T-cell (primary cell): ENCODE data around the gene FBLN2. TPM values are rescaled to one million over a fixed set of nuclear protein-coding genes. Genes with fewer than 3 reads are reported as not detected.

Source experiments
- ATAC-seq, 4 experiments: fragments of 200-7000 bp in 3 of 4; fragments of 150-1000 bp in 1 of 4; cut with Tn5 transposase; replicated peaks in 1 of 4; 1 replicate in 3 of 4; 2 replicates in 1 of 4; pipeline ENCODE4 v1.10.0; 2021; ENCODE audit warnings: moderate library complexity in 3 of 4, mild to moderate bottlenecking in 2 of 4, moderate number of reproducible peaks in 1 of 4
- CTCF ChIA-PET, 2 donors: fragments of 300-600 bp; sonication (Branson Sonifier 250); formaldehyde crosslinking; loops; one replicate each; lab custom pipeline; 2022; ENCODE audit warnings: antibody characterized with exemption in 2 of 2; lab: Charles Lee
- POLR2A ChIA-PET, 2 donors: fragments of 300-600 bp; sonication (Branson Sonifier 250); formaldehyde crosslinking; loops; one replicate each; lab custom pipeline; 2022; ENCODE audit warnings: antibody characterized with exemption in 2 of 2; lab: Charles Lee
- DNase-seq, 35 experiments: peaks; one replicate each; pipeline versions ENCODE4 v3.0.0 to v3.0.0-alpha.2; 2013 to 2023
- H3K27ac ChIP-seq: one replicate; pipeline ENCODE4 v1.5.1; 2013; ENCODE audit warnings: low read length
- H3K27me3 ChIP-seq, 2 experiments: replicated peaks in 1 of 2; 1 replicate in 1 of 2; 2 replicates in 1 of 2; pipeline versions ENCODE4 v1.6.1 to v1.7.0; 2013; ENCODE audit warnings: low read length in 1 of 2, mixed read lengths in 1 of 2; ENCODE audit not compliant: control insufficient read depth in 2 of 2, insufficient read depth in 2 of 2; ENCODE audit errors: extremely low read depth in 1 of 2
- H3K36me3 ChIP-seq, 2 donors: 1 replicate in 1 of 2; 2 replicates in 1 of 2; pipeline versions ENCODE4 v1.6.1 to v1.7.0; 2013; ENCODE audit warnings: low read length in 1 of 2; ENCODE audit not compliant: control insufficient read depth in 2 of 2, insufficient read depth in 1 of 2; ENCODE audit errors: extremely low read depth in 1 of 2
- H3K4me1 ChIP-seq, 2 experiments: 1 replicate in 1 of 2; 2 replicates in 1 of 2; pipeline versions ENCODE4 v1.6.1 to v1.7.0; 2013; ENCODE audit warnings: low read length in 2 of 2, mixed read lengths in 1 of 2; ENCODE audit not compliant: insufficient read depth in 2 of 2, control insufficient read depth in 1 of 2; ENCODE audit errors: extremely low read depth in 1 of 2
- H3K4me3 ChIP-seq, 2 donors: 1 replicate in 1 of 2; 2 replicates in 1 of 2; pipeline versions ENCODE4 v1.5.1 to v1.7.0; 2013; ENCODE audit warnings: mild to moderate bottlenecking in 2 of 2, low read length in 1 of 2, moderate library complexity in 1 of 2; ENCODE audit not compliant: control insufficient read depth in 1 of 2; ENCODE audit errors: extremely low read depth in 1 of 2
- H3K9me3 ChIP-seq: 2 replicates; pipeline ENCODE4 v1.7.0; 2013
- H3K27ac Mint-ChIP-seq, 2 donors: one replicate each; pipeline ENCODE4 v1.8.0; 2020 to 2021; ENCODE audit warnings: mild to moderate bottlenecking in 2 of 2, mixed read lengths in 2 of 2
- H3K27me3 Mint-ChIP-seq, 2 donors: one replicate each; pipeline ENCODE4 v1.8.0; 2021 to 2022; ENCODE audit warnings: mixed read lengths in 2 of 2
- H3K36me3 Mint-ChIP-seq: one replicate; pipeline ENCODE4 v1.8.0; 2021; ENCODE audit warnings: mixed read lengths
- H3K4me1 Mint-ChIP-seq, 3 donors: one replicate each; pipeline ENCODE4 v1.8.0; 2020 to 2022; ENCODE audit warnings: mixed read lengths in 3 of 3, mild to moderate bottlenecking in 1 of 3
- H3K4me3 Mint-ChIP-seq, 3 donors: one replicate each; pipeline ENCODE4 v1.8.0; 2020 to 2022; ENCODE audit warnings: mild to moderate bottlenecking in 3 of 3, mixed read lengths in 3 of 3, moderate library complexity in 3 of 3
- H3K9me3 Mint-ChIP-seq, 3 donors: one replicate each; pipeline ENCODE4 v1.8.0; 2020 to 2022; ENCODE audit warnings: mixed read lengths in 3 of 3
- WGBS: methylation state at CpG from one replicate; pipeline ENCODE4 v1.1.5; 2013; ENCODE audit warnings: missing lambda C conversion rate; ENCODE audit not compliant: insufficient coverage; 5-methylcytosine and 5-hydroxymethylcytosine counted together
- total RNA-seq, 35 experiments: library from RNA in 6 of 35; stranded (reverse) in 6 of 35; fragments of 120-200 nt in 1 of 35; gene quantifications; one replicate each; pipeline versions ENCODE4 v1.2.1 to v1.2.4 and lab custom pipeline; 2013 to 2026

FBLN2 gene
- total RNA-seq, 5 donors from 2014 or later (not counting 1 experiment from before 2014, with no cell fraction given) = 1.5 to 5.8 (median 2.8) TPM

- no peak for ATAC-seq
- WGBS = 69% methylated on average over 14 of the region's 20 CpGs
- H3K4me1 Mint-ChIP-seq = peaks cover 0 to 13% (median 0%) of the 10 kb centered on the region in 3 donors
- no peaks in the 10 kb centered on the region for H3K36me3 Mint-ChIP-seq
- H3K4me1 ChIP-seq = peaks cover 0 to 6% of the 10 kb centered on the region in 2 experiments
- CTCF ChIA-PET = interaction anchor here in 1 of 2 donors (0.6 kb wide), 2 partner anchors 20 to 604 kb away, joined by 4 to 6 read pairs; no protein-coding TSS in a partner anchor
- H3K9me3 Mint-ChIP-seq = no peaks in the 10 kb centered on the region
- H3K27me3 ChIP-seq = peaks cover 0 to 4% of the 10 kb centered on the region in 2 experiments
- H3K27ac Mint-ChIP-seq = no peak overlapping the region
- peaks cover 0 to 1% of the 10 kb centered on the region in 2 donors for H3K27me3 Mint-ChIP-seq
- H3K27ac ChIP-seq = no peak overlapping the region
- no peak for DNase-seq
- POLR2A ChIA-PET = no interaction called here
- H3K36me3 ChIP-seq = no peaks in the 10 kb centered on the region
- H3K9me3 ChIP-seq = no peaks in the 10 kb centered on the region
- H3K4me3 ChIP-seq = no peak overlapping the region
- H3K4me3 Mint-ChIP-seq = no peak overlapping the region
Observed at GRCh38 chr3:13580256-13581023, 31.5 kb downstream of the FBLN2 start.

DNA sequence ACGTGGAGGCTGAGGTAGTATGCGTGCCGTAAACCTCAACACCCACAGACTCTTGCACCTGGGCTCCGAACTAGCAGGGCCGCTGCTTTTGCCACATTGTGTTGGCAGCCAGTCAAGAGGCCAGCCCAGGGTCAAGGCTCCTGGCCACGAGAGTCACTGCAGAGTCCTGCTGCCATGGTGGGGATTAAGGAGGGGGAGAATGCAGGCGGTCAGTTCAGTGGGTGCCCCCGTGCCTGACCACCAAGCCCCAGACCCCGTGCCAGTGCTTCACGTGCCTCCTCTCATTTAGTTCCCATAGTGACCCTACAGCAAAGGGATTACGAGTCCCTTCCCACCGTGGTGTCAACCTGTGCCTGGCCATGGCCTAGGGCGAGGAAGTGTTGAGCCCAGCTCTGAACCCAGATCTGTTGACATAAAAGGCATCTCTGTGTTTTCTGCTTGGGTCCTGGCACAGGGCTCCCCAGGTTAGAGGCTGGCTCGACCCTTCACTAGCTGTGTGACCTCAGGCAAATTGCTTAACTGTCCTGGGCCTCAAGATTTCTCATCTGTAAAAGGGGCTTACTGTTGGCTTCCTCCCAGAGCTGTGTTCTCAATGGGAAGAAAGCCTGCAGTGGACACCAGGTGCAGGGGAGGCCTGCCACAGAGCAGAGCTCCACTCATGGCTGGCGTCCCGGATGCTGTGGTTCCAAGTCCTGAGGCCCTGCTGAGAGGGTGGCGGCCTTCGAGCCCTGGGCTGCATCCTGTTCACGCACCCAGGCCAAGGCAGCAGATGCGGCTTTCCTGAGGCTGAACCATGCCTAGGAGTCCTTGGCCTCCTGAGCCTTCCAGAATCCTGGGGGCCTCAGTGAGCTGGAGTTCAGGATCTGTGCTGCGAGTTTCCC, 32.8 kb downstream of the FBLN2 start:
- H3K4me3 ChIP-seq = no peak overlapping the region
- ChIA-PET CTCF (no interaction called here), POLR2A (no interaction called here)
- Mint-ChIP-seq H3K27me3 (no peaks in the 10 kb centered on the region), H3K4me1 (peaks cover 0 to 13% (median 0%) of the 10 kb centered on the region in 3 donors), H3K4me3 (no peak overlapping the region), H3K36me3 (no peaks in the 10 kb centered on the region), H3K27ac (no peak overlapping the region), H3K9me3 (no peaks in the 10 kb centered on the region)
- DNase-seq (no peak), ATAC-seq (peak in 2 of 4 experiments; percentile 32 to 55)
- H3K27me3 ChIP-seq = peaks cover 0 to 3% of the 10 kb centered on the region in 2 experiments
- no peaks in the 10 kb centered on the region for H3K9me3 ChIP-seq
- 57% methylated on average over 16 of the region's 21 CpGs for WGBS
- no peaks in the 10 kb centered on the region for H3K36me3 ChIP-seq
- H3K4me1 ChIP-seq = peaks cover 0 to 6% of the 10 kb centered on the region in 2 experiments
- H3K27ac ChIP-seq = no peak overlapping the region

DNA sequence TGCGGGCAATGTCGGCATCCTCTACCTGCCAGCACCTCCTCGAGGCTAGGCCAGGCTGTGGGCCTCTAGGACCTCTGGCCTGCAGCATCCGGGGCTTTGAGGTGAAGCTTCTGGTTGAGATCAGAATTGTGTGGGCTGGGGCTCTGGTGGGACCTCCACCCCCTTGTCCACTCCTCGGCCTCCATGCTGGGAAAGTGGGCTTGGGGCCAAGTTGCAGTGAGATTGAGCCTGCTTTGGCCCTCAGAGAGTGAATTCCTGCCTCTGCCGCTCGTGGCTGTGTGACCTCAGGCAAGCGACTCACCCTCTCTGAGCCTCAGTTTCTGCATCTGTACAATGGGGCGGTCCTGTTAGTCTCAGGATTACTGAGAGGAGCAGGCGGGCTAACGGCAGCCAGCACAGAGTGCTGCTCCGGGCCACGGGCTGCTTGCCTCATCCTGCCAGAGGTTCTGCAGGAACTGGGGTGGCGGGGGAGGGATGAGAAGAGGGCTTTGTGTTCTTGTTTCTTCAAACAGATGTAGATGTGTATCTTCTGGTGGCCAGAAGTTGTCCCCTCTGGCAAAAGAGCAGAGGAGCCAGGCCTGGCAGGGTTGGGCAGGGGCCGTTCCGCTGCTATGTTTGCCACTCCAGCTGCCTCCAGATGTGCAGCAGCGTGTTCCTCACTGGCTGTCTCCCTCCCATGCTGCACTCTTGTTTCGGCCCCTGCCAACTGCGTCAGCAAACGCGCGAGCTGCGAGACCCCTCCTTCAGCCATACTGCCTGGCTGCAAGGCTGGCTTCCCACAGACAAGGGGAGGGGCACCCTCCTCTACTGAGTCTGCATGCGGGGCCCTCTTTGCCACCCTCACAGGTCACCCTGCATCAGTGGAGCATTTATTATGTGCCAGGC, 33.7 kb downstream of the FBLN2 start:
- WGBS = 85% methylated on average over 22 of the region's 24 CpGs
- Histone ChIP-seq H3K27me3 (peaks cover 0 to 3% of the 10 kb centered on the region in 2 experiments), H3K9me3 (no peaks in the 10 kb centered on the region), H3K4me1 (peaks cover 0 to 6% of the 10 kb centered on the region in 2 experiments), H3K4me3 (no peak overlapping the region), H3K27ac (no peak overlapping the region), H3K36me3 (no peaks in the 10 kb centered on the region)
- Mint-ChIP-seq H3K27ac (no peak overlapping the region), H3K36me3 (no peaks in the 10 kb centered on the region), H3K9me3 (no peaks in the 10 kb centered on the region), H3K4me1 (peaks cover 0 to 13% (median 0%) of the 10 kb centered on the region in 3 donors), H3K27me3 (no peaks in the 10 kb centered on the region), H3K4me3 (no peak overlapping the region)
- ATAC-seq (no peak), DNase-seq (no peak)
- ChIA-PET POLR2A (no interaction called here), CTCF (no interaction called here)

DNA sequence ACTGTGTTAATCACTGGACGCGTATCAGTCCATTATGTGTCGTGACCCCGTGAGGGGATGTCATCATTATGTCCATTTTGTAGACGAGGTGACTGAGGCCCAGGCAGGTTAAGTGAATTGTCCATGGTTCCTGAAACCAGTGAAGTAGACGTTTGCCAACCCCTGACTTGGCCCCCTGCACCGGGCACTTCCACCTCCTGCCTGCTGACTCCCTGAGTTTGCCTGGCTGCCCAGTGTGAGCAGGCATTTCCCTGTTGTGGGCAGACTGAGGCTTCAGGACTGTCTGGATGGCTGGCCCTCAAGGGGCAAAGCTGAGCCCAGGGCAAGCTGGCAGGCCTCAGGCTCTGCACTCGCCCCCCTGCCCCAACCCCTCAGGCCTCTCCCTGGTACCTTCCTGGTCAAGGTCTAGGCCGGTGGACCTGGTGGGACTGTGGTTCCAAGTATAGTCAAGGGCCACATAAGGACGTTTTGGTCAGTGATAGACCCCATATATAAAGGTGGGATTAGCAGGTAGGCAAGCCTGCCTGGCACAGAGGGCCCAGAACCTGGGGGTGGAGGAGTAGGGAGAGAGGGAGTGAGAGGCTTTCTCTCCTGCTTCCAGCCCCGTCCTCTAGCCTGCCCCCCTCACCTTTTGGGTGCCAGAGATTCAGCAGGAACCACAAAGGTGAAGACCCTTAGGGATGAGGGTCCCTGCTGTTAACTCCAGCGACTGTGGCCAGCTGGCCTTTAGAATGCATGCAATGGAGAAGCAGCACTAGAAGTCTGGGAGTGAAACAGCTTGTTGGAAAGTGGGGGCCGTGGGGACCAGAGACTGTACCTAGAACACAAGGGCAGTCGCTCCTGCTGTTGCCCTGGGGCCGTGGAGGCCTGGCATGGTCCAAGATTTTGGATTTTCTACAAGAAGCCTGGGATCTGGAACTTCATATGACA, 34.6 kb downstream of the FBLN2 start:
- peaks cover 0 to 3% of the 10 kb centered on the region in 2 experiments for H3K27me3 ChIP-seq
- no peak overlapping the region for H3K27ac Mint-ChIP-seq
- H3K27ac ChIP-seq = no peak overlapping the region
- peaks cover 0 to 6% of the 10 kb centered on the region in 2 experiments for H3K4me1 ChIP-seq
- 76% methylated on average over 13 of the region's 15 CpGs for WGBS
- H3K4me3 ChIP-seq = no peak overlapping the region
- no peak overlapping the region for H3K4me3 Mint-ChIP-seq
- no peaks in the 10 kb centered on the region for H3K27me3 Mint-ChIP-seq
- ATAC-seq (no peak), DNase-seq (no peak)
- ChIA-PET POLR2A (no interaction called here), CTCF (no interaction called here)
- no peaks in the 10 kb centered on the region for H3K36me3 Mint-ChIP-seq
- H3K9me3 ChIP-seq = no peaks in the 10 kb centered on the region
- H3K36me3 ChIP-seq = no peaks in the 10 kb centered on the region
- H3K9me3 Mint-ChIP-seq = no peaks in the 10 kb centered on the region
- peaks cover 0 to 13% (median 0%) of the 10 kb centered on the region in 3 donors for H3K4me1 Mint-ChIP-seq

DNA sequence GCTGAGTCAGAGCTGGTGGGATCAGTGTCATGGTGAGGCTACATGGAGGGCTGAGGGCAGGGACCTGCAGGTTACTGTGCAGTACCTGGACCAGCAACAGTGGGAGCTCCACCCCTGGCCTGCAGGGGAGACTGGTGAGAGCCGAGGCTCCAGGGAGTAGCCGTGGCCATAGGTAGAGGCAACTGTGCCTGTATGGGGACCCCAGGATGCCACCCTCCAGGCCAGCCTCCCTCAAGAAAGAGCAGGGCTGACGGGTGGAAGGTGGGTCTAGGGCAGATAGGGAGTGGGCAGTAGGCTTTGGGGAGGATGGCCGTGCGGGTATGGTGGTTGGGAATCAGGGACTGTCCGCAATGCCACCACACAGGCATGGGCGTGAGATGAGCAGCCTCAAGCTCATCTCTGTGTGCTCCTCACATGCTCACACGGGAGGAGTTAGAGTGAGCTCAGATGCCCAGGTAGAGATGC, 35.5 kb downstream of the FBLN2 start:
- DNase-seq (no peak), ATAC-seq (no peak)
- no peaks in the 10 kb centered on the region for H3K36me3 Mint-ChIP-seq
- no peak overlapping the region for H3K4me3 ChIP-seq
- H3K4me1 ChIP-seq = peaks cover 0 to 6% of the 10 kb centered on the region in 2 experiments
- no peaks in the 10 kb centered on the region for H3K9me3 Mint-ChIP-seq
- no peak overlapping the region for H3K27ac Mint-ChIP-seq
- no peaks in the 10 kb centered on the region for H3K27me3 Mint-ChIP-seq
- WGBS = 84% methylated on average over 8 of the region's 8 CpGs
- H3K27ac ChIP-seq = no peak overlapping the region
- peaks cover 0 to 13% (median 0%) of the 10 kb centered on the region in 3 donors for H3K4me1 Mint-ChIP-seq
- H3K27me3 ChIP-seq = peaks cover 0 to 3% of the 10 kb centered on the region in 2 experiments
- H3K9me3 ChIP-seq = no peaks in the 10 kb centered on the region
- H3K4me3 Mint-ChIP-seq = no peak overlapping the region
- H3K36me3 ChIP-seq = no peaks in the 10 kb centered on the region
- ChIA-PET POLR2A (no interaction called here), CTCF (no interaction called here)
